IMR-90 (cell line): ENCODE measurements around the gene HNMT. TPM values are rescaled to one million over a fixed set of nuclear protein-coding genes. Genes with fewer than 3 reads are reported as not detected.

Experiments used
- ATAC-seq: fragments of 200-7000 bp; cut with Tn5 transposase; 2 replicates; pipeline ENCODE4 v1.9.1; 2020; ENCODE audit warnings: low read depth, mild to moderate bottlenecking, moderate library complexity
- BruUV-seq: library from RNA; stranded (reverse); fragments of 400-500 nt; replicated peaks from 2 replicates; lab custom pipeline; 2021; lab: Mats Ljungman, UMichigan
- CTCF ChIA-PET: fragments of 300-600 bp; formaldehyde crosslinking; extraction: SDS; loops from one replicate; lab custom pipeline; 2021; ENCODE audit warnings: antibody characterized with exemption; lab: Yijun Ruan, JAX
- POLR2A ChIA-PET: fragments of 300-600 bp; sonication (Branson Sonifier 250); formaldehyde crosslinking; loops from one replicate; lab custom pipeline; 2022; ENCODE audit warnings: antibody characterized with exemption; ENCODE audit not compliant: unreplicated experiment; lab: Charles Lee
- DNase-seq: peaks from one replicate; pipeline ENCODE4 v3.0.0; 2013
- H2AFZ ChIP-seq: replicated peaks from 2 replicates; pipeline ENCODE3; 2013; ENCODE audit warnings: low read length, mild to moderate bottlenecking; ENCODE audit not compliant: poor library complexity
- H2AK5ac ChIP-seq: 2 replicates; pipeline ENCODE4 v1.6.1; 2013; ENCODE audit warnings: low read depth, low read length, inconsistent platforms
- H2AK9ac ChIP-seq: replicated peaks from 2 replicates; pipeline ENCODE3; 2013; ENCODE audit warnings: mild to moderate bottlenecking, low read depth, low read length, moderate library complexity; ENCODE audit not compliant: poor library complexity
- H2BK120ac ChIP-seq: 2 replicates; pipeline ENCODE4 v1.6.1; 2013; ENCODE audit warnings: low read depth, low read length, inconsistent platforms
- H2BK15ac ChIP-seq: 3 replicates; pipeline ENCODE4 v1.6.1; 2013; ENCODE audit warnings: low read depth, low read length, inconsistent platforms
- H2BK20ac ChIP-seq: 2 replicates; pipeline ENCODE4 v1.6.1; 2013; ENCODE audit warnings: low read depth, mild to moderate bottlenecking, inconsistent platforms, low read length, moderate library complexity
- H2BK5ac ChIP-seq: 2 replicates; pipeline ENCODE4 v1.6.1; 2013; ENCODE audit warnings: mild to moderate bottlenecking, low read depth, low read length, inconsistent platforms; ENCODE audit not compliant: poor library complexity, severe bottlenecking
- H3K14ac ChIP-seq: replicated peaks from 2 replicates; pipeline ENCODE4 v1.6.1; 2013; ENCODE audit warnings: low read depth, low read length, inconsistent platforms
- H3K18ac ChIP-seq: 2 replicates; pipeline ENCODE4 v1.6.1; 2013; ENCODE audit warnings: low read depth, low read length, control low read depth
- H3K23ac ChIP-seq: 2 replicates; pipeline ENCODE4 v1.6.1; 2013; ENCODE audit warnings: low read depth, low read length, inconsistent platforms
- H3K27ac ChIP-seq: 2 replicates; pipeline ENCODE4 v1.5.1; 2013; ENCODE audit warnings: mild to moderate bottlenecking, control low read depth, low read length; ENCODE audit not compliant: insufficient read depth
- H3K27me3 ChIP-seq: 2 replicates; pipeline ENCODE4 v1.6.1; 2013; ENCODE audit warnings: low read length; ENCODE audit not compliant: control insufficient read depth, insufficient read depth
- H3K36me3 ChIP-seq: 2 replicates; pipeline ENCODE4 v1.6.1; 2013; ENCODE audit warnings: low read length, mixed read lengths; ENCODE audit not compliant: control insufficient read depth, insufficient read depth
- H3K4ac ChIP-seq: 2 replicates; pipeline ENCODE4 v1.6.1; 2013; ENCODE audit warnings: low read depth, low read length, inconsistent platforms
- H3K4me1 ChIP-seq: 2 replicates; pipeline ENCODE4 v1.6.1; 2013; ENCODE audit warnings: low read length, mixed read lengths; ENCODE audit not compliant: control insufficient read depth, insufficient read depth
- H3K4me2 ChIP-seq: 2 replicates; pipeline ENCODE4 v1.6.1; 2013; ENCODE audit warnings: low read depth, mild to moderate bottlenecking, control low read depth, low read length, moderate library complexity
- H3K4me3 ChIP-seq: 2 replicates; pipeline ENCODE4 v1.5.1; 2013; ENCODE audit warnings: low read depth, mild to moderate bottlenecking, control low read depth, low read length, moderate library complexity; ENCODE audit not compliant: insufficient read depth
- H3K56ac ChIP-seq: 2 replicates; pipeline ENCODE4 v1.6.1; 2013; ENCODE audit warnings: low read length, inconsistent platforms; ENCODE audit not compliant: insufficient read depth; ENCODE audit errors: extremely low read depth
- H3K79me1 ChIP-seq, 2 experiments: 2 replicates each; pipeline ENCODE4 v1.6.1; 2013; ENCODE audit warnings: low read length in 2 of 2, inconsistent platforms in 1 of 2, low read depth in 1 of 2
- H3K9ac ChIP-seq: 2 replicates; pipeline ENCODE4 v1.6.1; 2013; ENCODE audit warnings: low read depth, low read length, control low read depth
- H3K9me1 ChIP-seq: 2 replicates; pipeline ENCODE4 v1.6.1; 2013; ENCODE audit warnings: low read length, inconsistent platforms; ENCODE audit not compliant: insufficient read depth
- H3K9me3 ChIP-seq: 2 replicates; pipeline ENCODE4 v1.6.1; 2013; ENCODE audit warnings: low read length; ENCODE audit not compliant: control insufficient read depth, insufficient read depth
- H4K20me1 ChIP-seq: 2 replicates; pipeline ENCODE4 v1.6.1; 2013; ENCODE audit warnings: low read length, inconsistent platforms; ENCODE audit not compliant: insufficient read depth
- H4K5ac ChIP-seq: 2 replicates; pipeline ENCODE4 v1.6.1; 2013; ENCODE audit warnings: mild to moderate bottlenecking, low read depth, low read length, control low read depth
- H4K8ac ChIP-seq, 2 experiments: 2 replicates each; pipeline ENCODE4 v1.6.1; 2013; ENCODE audit warnings: low read depth in 2 of 2, low read length in 2 of 2, control low read depth in 1 of 2, inconsistent platforms in 1 of 2
- H4K91ac ChIP-seq: 2 replicates; pipeline ENCODE4 v1.6.1; 2013; ENCODE audit warnings: low read depth, low read length, inconsistent platforms; ENCODE audit not compliant: insufficient read depth
- BHLHE40 ChIP-seq: fragments of 150-350 bp; IDR thresholded peaks from 2 replicates; pipeline ENCODE4 v1.6.1; 2016; ENCODE audit warnings: mild to moderate bottlenecking, low read depth, low read length
- CEBPB ChIP-seq: IDR thresholded peaks from 2 replicates; pipeline ENCODE4 v1.6.1; 2012; ENCODE audit warnings: low read depth, low read length, improper control_type of control experiment
- CHD1 ChIP-seq: IDR thresholded peaks from 2 replicates; pipeline ENCODE4 v1.6.1; 2012; ENCODE audit warnings: low read depth, low read length, improper control_type of control experiment
- FOS ChIP-seq: fragments of 150-350 bp; IDR thresholded peaks from 2 replicates; pipeline ENCODE4 v1.6.1; 2016; ENCODE audit warnings: low read depth, low read length
- MAFK ChIP-seq: IDR thresholded peaks from 2 replicates; pipeline ENCODE4 v1.6.1; 2012; ENCODE audit warnings: low read depth, low read length, improper control_type of control experiment
- MAZ ChIP-seq: IDR thresholded peaks from 2 replicates; pipeline ENCODE4 v1.6.1; 2012; ENCODE audit warnings: low read depth, mild to moderate bottlenecking, low read length, improper control_type of control experiment, moderate library complexity, borderline replicate concordance
- MXI1 ChIP-seq: IDR thresholded peaks from 2 replicates; pipeline ENCODE4 v1.6.1; 2012; ENCODE audit warnings: low read depth, mild to moderate bottlenecking, low read length, moderate library complexity, borderline replicate concordance
- NFE2L2 ChIP-seq: fragments of 150-350 bp; IDR thresholded peaks from 2 replicates; pipeline ENCODE4 v1.6.1; 2016; ENCODE audit warnings: low read depth, mild to moderate bottlenecking, low read length
- POLR2A ChIP-seq: IDR thresholded peaks from 2 replicates; pipeline ENCODE4 v1.6.1; 2012; ENCODE audit warnings: mild to moderate bottlenecking, low read depth, low read length
- RAD21 ChIP-seq: IDR thresholded peaks from 2 replicates; pipeline ENCODE4 v1.6.1; 2012; ENCODE audit warnings: low read length, improper control_type of control experiment
- RCOR1 ChIP-seq: IDR thresholded peaks from 2 replicates; pipeline ENCODE4 v1.6.1; 2012; ENCODE audit warnings: mild to moderate bottlenecking, low read length, improper control_type of control experiment; ENCODE audit not compliant: insufficient replicate concordance
- RFX5 ChIP-seq: IDR thresholded peaks from 2 replicates; pipeline ENCODE4 v1.8.0; 2012; ENCODE audit warnings: low read depth, mild to moderate bottlenecking, low read length, moderate library complexity
- SMC3 ChIP-seq: fragments of 150-350 bp; IDR thresholded peaks from 2 replicates; pipeline ENCODE4 v1.6.1; 2016; ENCODE audit warnings: low read depth, mild to moderate bottlenecking, antibody characterized with exemption, low read length, moderate library complexity
- dilution Hi-C: fragments of 300-500 bp; cut with HindIII; formaldehyde crosslinking; loops from one replicate; pipeline ENCODE4 v1.14.3; 2018; ENCODE audit warnings: low sequenced_read_pairs; ENCODE audit not compliant: unreplicated experiment
- in situ Hi-C: fragments of 300-500 bp; cut with MboI; formaldehyde crosslinking; loops from 3 replicates; pipeline ENCODE4 v1.14.3; 2019; ENCODE audit warnings: low sequenced_read_pairs, inconsistent platforms, mixed read lengths
- intact Hi-C: fragments of 100-400 bp; cut with micrococcal nuclease; formaldehyde crosslinking; loops from 2 replicates; pipeline ENCODE4 v1.10.0; 2022
- polyA plus RNA-seq, 3 experiments: library from polyadenylated mRNA; depleted of rRNA; stranded (reverse); fragments of >200 nt; gene quantifications; 2 replicates each; pipeline ENCODE4 v1.2.3, GENCODE V29; 2012; ENCODE audit warnings: low replicate concordance in 1 of 3
- total RNA-seq: library from RNA; depleted of rRNA; stranded (reverse); fragments of >200 nt; gene quantifications from 2 replicates; pipeline ENCODE4 v1.2.3, GENCODE V29; 2012
- TF ChIP-seq, protein P1 (sequence below): conservative IDR thresholded peaks from 2 replicates; pipeline ENCODE4 v1.5.1; 2012; ENCODE audit warnings: mild to moderate bottlenecking, low read depth, low read length, improper control_type of control experiment
- TF ChIP-seq, protein P2 (sequence below): fragments of 150-350 bp; IDR thresholded peaks from 2 replicates; pipeline ENCODE4 v1.6.1; 2017; ENCODE audit warnings: mild to moderate bottlenecking, antibody characterized with exemption, low read length, low read depth
- TF ChIP-seq, protein P3 (sequence below): fragments of 150-350 bp; IDR thresholded peaks from 2 replicates; pipeline ENCODE4 v1.6.1; 2016; ENCODE audit warnings: low read depth, mild to moderate bottlenecking, low read length, moderate library complexity, borderline replicate concordance

HNMT gene
- total and polyA plus RNA-seq, 2 of the 4 experiments (the other 2 are of a cell fraction) = 6.4 to 14.2 TPM

DNA sequence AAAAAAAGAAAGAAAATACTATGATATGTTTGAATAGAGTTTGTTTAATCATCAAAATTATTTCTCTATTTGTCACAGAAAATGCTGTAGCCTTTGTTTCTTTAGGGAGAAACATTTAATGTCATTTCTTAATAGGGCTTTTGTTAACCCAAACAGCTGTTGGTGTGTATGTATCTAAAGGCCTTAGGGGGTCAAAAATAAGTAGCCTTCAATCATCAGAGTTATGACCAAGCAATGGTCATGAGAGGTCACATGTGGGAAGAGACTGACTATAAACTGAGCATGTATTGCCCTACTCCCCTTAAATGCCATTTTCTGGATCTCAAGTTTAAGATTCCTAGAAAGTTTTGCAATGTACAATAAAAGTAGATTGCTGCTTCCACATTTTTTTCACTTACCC, 22.7 kb downstream of the HNMT start:
- H3K36me3 ChIP-seq = peaks cover 2% of the 10 kb centered on the region; the same call in 1 of the 2 replicates

More for the DNA sequence above, 22.7 kb downstream of the HNMT start:
- Histone ChIP-seq H4K20me1 (no peaks in the 10 kb centered on the region), H3K4me2 (no peak overlapping the region), H2AK5ac (no peak overlapping the region), H2BK120ac (no peak overlapping the region), H2BK15ac (no peak overlapping the region), H3K27me3 (no peaks in the 10 kb centered on the region), H2AK9ac (no peak overlapping the region), H2BK5ac (no peak overlapping the region), H2BK20ac (no peak overlapping the region), H3K56ac (no peak overlapping the region), H3K4me3 (no peak overlapping the region), H2AFZ (no peak overlapping the region), H3K9ac (no peak overlapping the region), H3K27ac (no peak overlapping the region), H3K18ac (no peak overlapping the region), H3K9me1 (no peaks in the 10 kb centered on the region), H3K4me1 (no peaks in the 10 kb centered on the region), H4K91ac (no peak overlapping the region), H4K5ac (no peak overlapping the region), H3K4ac (no peak overlapping the region), H3K23ac (no peak overlapping the region), H3K9me3 (peaks cover 2% of the 10 kb centered on the region; the same call in 1 of the 2 replicates), H4K8ac (no peak overlapping the region), H3K14ac (no peak overlapping the region), H3K79me1 (no peaks in the 10 kb centered on the region)
- POLR2A ChIA-PET = no interaction called here
- dilution Hi-C loops = no loop called here
- no TSS peak for BruUV-seq
- CTCF ChIA-PET = no interaction called here
- TF ChIP-seq NFE2L2 (no peak), MXI1 (no peak), MAFK (no peak), FOS (no peak), POLR2A (no peak), CEBPB (no peak), BHLHE40 (no peak), MAZ (no peak), CHD1 (no peak), RAD21 (no peak), RCOR1 (no peak), RFX5 (no peak), SMC3 (no peak)
- TF ChIP-seq, protein P1, sequence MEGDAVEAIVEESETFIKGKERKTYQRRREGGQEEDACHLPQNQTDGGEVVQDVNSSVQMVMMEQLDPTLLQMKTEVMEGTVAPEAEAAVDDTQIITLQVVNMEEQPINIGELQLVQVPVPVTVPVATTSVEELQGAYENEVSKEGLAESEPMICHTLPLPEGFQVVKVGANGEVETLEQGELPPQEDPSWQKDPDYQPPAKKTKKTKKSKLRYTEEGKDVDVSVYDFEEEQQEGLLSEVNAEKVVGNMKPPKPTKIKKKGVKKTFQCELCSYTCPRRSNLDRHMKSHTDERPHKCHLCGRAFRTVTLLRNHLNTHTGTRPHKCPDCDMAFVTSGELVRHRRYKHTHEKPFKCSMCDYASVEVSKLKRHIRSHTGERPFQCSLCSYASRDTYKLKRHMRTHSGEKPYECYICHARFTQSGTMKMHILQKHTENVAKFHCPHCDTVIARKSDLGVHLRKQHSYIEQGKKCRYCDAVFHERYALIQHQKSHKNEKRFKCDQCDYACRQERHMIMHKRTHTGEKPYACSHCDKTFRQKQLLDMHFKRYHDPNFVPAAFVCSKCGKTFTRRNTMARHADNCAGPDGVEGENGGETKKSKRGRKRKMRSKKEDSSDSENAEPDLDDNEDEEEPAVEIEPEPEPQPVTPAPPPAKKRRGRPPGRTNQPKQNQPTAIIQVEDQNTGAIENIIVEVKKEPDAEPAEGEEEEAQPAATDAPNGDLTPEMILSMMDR = no peak
- TF ChIP-seq, protein P2, sequence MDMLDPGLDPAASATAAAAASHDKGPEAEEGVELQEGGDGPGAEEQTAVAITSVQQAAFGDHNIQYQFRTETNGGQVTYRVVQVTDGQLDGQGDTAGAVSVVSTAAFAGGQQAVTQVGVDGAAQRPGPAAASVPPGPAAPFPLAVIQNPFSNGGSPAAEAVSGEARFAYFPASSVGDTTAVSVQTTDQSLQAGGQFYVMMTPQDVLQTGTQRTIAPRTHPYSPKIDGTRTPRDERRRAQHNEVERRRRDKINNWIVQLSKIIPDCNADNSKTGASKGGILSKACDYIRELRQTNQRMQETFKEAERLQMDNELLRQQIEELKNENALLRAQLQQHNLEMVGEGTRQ = no peak
- TF ChIP-seq, protein P3, sequence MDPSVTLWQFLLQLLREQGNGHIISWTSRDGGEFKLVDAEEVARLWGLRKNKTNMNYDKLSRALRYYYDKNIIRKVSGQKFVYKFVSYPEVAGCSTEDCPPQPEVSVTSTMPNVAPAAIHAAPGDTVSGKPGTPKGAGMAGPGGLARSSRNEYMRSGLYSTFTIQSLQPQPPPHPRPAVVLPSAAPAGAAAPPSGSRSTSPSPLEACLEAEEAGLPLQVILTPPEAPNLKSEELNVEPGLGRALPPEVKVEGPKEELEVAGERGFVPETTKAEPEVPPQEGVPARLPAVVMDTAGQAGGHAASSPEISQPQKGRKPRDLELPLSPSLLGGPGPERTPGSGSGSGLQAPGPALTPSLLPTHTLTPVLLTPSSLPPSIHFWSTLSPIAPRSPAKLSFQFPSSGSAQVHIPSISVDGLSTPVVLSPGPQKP = no peak
- ATAC-seq (no peak), DNase-seq (no peak)
- intact Hi-C loops = no loop called here
- in situ Hi-C loops = no loop called here
